ENCODE measurements around the gene MRPL45. TPM values are rescaled to one million over a fixed set of nuclear protein-coding genes. Genes with fewer than 3 reads are reported as not detected.
"Not testable (repeated sequence)": the region's sequence is repeated elsewhere in the genome, so short reads cannot be mapped to it uniquely, and the experiment has no call there.

The MRPL45 gene
- polyA plus RNA-seq (ENCODE audit: insufficient read length in 4 of 4), result 10 to 100 TPM; 67.2 to 74.4 (median 69.9) TPM

DNA sequence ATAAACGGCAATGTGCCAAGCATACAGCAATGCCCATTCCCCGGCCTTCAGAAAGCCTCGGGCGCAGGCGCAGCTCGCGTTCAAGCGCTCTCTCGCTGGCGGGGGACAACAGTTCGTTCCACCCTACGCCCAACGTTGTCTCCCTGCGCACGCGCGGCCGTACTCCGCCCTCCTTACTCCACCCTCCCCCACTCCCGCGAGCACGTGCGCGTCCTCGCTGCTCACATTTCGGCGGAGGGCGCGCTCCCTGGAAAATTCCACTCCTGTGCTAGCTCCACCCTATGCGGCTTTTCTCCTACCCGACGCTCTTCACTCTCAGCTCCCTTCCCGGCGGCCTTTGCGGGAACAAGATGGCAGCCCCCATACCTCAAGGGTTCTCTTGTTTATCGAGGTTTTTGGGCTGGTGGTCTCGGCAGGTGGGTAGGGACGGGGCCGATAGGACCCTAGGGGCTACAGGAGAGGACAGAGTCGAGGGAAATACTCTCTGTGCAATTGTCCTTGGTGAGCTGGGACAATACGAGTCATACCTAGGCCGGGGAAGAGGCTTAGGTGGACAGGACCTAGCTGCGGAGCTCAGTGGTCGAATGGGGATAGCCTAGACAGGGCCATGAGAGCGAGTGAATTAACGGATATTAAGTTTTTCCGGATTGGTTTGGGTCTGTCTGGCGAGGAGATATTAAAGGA is at the start of gene MRPL45:
TSS of gene MRPL45 (plus strand) at position 335 of the 684 bp plus-strand sequence. CDS start at position 351, 16 bp downstream.
- DNase-seq (ENCODE audit: low read depth in 4 of 4, low spot score in 3 of 4), result peak; percentile 91 to 93 (median 92)

- DNase-seq (ENCODE audit: low read depth in 4 of 4, low spot score in 3 of 4), result not testable (repeated sequence)
Measured at GRCh38 chr17:38253191-38253590, 43.8 kb upstream of the MRPL45 start.

DNA sequence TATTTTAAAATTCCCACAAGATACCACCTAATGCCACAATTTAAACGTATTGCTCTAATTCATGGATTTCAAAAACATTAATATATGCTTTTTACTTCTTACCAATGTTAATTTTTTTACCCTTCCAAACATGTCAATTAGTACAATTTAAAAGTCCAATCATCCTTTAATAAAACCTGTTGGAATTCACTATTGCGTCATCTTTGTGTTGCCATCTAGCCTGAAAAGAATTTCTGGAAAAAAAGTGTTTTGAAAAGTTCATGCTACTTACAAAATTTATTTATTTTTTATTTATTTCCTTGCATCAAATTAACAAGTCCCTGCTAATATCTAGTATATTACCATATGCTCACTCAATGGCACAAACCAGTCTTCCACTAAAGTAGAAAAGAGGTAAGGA is 42.6 kb upstream of the MRPL45 start:
- not testable (repeated sequence) for DNase-seq (ENCODE audit: low read depth in 4 of 4, low spot score in 3 of 4)

GRCh38 chr17:38257013-38257621 is 39.9 kb upstream of the MRPL45 start:
- DNase-seq (ENCODE audit: low read depth in 4 of 4, low spot score in 3 of 4), result peak; percentile 26 to 53 (median 45)

GRCh38 chr17:38265974-38266506 is 30.9 kb upstream of the MRPL45 start:
- not testable (repeated sequence) for DNase-seq (ENCODE audit: low read depth in 4 of 4, low spot score in 3 of 4)

DNA sequence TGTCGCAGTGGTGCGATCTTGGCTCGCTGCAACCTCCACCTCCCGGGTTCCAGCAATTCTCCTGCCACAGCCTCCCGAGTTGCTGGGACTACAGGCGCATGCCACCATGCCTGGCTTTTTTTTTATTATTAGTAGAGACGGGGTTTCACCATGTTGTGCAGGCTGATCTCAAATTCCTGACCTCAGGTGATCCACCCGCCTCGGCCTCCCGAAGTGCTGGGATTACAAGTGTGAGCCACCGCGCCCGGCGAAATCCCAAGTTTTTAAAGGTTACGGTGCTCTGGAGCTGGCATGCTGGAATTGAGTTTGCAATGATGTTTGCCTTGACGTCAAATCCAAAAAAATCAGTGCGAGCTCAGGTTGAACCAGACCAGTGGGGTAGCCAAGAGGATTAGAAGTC is 30.4 kb upstream of the MRPL45 start:
- DNase-seq (ENCODE audit: low read depth in 4 of 4, low spot score in 3 of 4), result not testable (repeated sequence)

DNA sequence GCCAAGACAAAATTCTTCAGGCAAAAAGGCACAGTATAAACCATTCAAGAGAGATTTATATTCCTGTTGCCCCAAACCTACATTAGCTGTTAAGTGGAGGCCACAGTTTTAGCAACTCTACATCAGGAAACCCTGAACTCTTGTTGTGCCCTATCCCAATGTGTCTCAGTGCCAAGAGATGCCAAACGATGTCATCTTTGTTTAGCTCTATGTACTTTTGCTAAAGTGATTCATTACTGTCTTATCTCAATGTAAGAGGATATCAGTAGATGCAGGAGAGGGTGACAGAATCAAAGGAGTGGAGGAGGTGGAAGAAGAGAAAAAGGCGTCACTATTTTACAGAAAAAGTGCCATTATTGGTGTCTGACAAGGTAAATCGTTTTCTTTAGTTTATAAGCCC is 28.8 kb upstream of the MRPL45 start:
- DNase-seq (ENCODE audit: low read depth in 4 of 4, low spot score in 3 of 4), result not testable (repeated sequence)

DNA sequence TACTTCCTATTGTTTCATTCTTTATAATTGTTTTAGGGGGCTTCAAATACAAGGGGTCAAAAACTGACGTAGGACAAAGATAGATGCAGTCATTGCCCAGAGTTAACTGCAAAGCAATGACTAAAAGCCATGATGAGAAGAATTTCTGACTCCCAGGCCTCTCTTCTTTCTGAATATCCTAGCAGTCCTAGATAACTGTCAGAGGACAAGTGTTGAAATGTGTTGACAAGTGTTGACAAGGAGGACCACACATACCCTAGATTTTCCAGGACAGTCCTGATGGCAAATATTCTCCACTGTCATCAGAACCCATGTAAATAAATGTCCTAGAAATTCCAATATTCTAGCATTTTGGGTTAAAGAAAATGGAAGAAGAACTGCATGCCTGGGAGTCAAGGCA is 27.9 kb upstream of the MRPL45 start:
- not testable (repeated sequence) for DNase-seq (ENCODE audit: low read depth in 4 of 4, low spot score in 3 of 4)

DNA sequence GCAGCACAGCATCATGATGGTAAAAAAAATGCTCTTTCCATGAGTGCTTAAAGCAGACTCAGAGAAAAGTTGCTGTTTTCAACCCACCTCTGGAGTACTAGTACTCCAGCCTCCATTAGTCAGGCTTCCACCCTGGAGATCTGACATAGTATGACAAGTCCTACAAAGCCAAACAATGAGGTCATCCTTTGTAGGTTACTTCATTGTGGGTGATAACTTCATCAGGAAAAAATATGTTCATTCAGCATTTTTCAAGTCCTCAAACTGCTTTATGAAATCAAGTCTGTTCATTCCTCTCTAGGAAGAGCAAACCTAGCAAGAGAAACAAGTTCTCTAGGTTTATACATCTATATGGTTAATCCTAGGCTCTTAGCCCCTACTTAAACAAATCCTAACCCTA is 27.4 kb upstream of the MRPL45 start:
- not testable (repeated sequence) for DNase-seq (ENCODE audit: low read depth in 4 of 4, low spot score in 3 of 4)

GRCh38 chr17:38285994-38286393 is 11.0 kb upstream of the MRPL45 start:
- DNase-seq (ENCODE audit: low read depth in 4 of 4, low spot score in 3 of 4), result not testable (repeated sequence)

DNA sequence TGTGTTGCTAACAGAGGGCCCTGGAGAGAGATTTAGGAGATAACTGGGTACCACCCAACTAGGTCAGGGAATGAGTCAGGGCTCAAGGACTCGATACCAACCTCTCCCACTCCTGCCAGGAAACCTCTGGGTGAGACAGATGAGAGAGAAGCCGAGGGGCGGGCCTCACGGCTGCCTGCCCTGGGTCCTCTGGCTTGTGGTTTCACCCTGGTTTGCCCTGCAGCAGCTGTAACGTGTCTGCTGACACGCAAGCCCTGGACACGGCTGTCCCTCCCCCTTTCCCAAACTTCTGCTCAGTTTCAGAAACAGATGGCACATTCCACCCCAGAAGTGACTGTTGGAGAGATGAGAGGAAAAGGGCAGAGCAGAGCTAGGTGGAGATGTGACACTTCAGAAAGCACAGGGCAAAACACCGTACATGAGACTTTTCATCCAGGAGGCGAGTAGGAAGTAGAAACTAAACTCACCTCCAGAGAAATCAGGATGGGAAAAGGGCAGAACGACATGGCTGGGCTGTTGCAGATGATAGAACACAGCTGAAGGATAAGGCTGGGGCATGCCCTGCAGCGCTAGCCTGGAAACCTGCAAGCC is 10.4 kb upstream of the MRPL45 start:
- peak in 3 of 4 donors; percentile 23 to 46 (median 26) for DNase-seq (ENCODE audit: low read depth in 4 of 4, low spot score in 3 of 4)

GRCh38 chr17:38288217-38288827 is 8.6 kb upstream of the MRPL45 start:
- not testable (repeated sequence) for DNase-seq (ENCODE audit: low read depth in 4 of 4, low spot score in 3 of 4)

- DNase-seq (ENCODE audit: low read depth in 4 of 4, low spot score in 3 of 4), result not testable (repeated sequence)
Measured at GRCh38 chr17:38289760-38290159, 7.2 kb upstream of the MRPL45 start.

DNA sequence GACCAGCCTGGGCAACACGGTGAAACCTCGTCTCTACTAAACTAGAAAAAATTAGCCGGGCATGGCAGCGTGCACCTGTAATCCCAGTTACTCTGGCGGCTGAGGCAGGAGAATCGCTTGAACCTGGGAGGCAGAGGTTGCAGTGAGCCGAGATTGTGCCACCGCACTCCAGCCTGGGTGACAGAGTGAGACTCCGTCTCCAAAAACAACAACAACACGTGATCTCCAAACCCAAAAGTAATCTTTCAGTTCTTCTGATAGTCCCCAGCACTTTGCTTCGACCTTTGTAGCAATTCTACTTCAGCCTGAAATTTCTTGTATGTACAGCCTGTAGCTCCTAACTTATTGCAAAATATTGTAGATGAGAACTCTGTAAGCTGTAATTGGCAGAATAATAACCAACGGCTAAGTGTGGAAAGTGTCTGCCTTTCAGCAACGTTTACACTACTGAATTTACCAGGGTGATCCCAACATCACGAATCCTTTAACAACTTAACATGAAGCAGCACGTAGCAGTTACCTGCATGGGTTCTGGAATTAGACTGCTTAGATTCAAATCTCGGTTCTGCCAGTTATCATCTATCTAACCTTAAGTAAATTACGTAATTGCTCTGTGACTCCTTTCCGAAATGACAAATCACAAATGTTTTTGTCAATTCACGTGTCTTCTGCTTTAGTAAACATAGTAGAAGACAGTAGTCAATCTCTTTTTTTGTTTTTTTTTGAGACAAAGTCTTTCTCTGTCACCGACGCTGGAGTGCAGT is 1.2 kb upstream of the MRPL45 start:
- DNase-seq (ENCODE audit: low read depth in 4 of 4, low spot score in 3 of 4), result not testable (repeated sequence)

DNA sequence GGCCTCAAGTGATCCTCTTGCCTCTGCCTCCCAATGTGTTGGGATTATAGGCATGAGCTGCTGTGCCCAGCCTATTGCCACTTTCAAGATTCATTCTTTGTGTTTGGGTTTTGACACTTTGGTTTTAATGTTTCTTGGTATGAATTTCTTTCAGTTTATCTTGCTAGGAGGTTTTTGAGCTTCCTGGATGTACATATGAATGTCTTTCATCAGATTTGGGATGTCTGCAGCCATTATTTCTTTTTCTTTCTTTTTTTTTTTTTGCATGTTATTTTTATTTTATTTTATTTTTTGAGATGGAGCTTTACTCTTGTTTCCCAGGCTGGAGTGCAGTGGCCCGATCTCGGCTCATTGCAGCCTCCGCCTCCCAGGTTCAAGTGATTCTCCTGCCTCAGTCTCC is 18.5 kb downstream of the MRPL45 start:
- DNase-seq (ENCODE audit: low read depth in 4 of 4, low spot score in 3 of 4), result no peak

DNA sequence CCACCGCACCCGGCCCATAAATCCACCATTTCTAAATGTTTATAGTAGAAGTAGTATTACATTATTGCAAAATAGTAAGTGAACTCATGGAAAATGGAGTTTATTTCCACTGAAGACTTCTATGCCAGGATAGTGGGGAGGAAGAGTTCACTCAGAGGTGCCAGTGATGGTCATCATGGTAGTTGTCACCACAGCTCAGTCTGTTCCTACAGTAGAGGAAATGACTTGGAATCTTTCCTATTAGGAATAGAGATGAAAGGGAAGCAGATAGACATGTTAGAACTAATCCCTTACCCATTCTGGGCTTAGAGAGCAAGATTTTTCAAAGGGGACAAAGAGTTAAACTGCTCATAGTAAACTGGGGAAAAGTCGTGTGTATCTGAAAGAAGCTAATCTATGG is 20.1 kb downstream of the MRPL45 start:
- no peak for DNase-seq (ENCODE audit: low read depth in 4 of 4, low spot score in 3 of 4)

GRCh38 chr17:38320482-38320881 is 23.5 kb downstream of the MRPL45 start:
- no peak for DNase-seq (ENCODE audit: low read depth in 4 of 4, low spot score in 3 of 4)

- peak in 2 of 4 donors; percentile 15 to 47 for DNase-seq (ENCODE audit: low read depth in 4 of 4, low spot score in 3 of 4)
Measured at GRCh38 chr17:38322156-38322779, 25.3 kb downstream of the MRPL45 start.

GRCh38 chr17:38322897-38323296 is 25.9 kb downstream of the MRPL45 start:
- no peak for DNase-seq (ENCODE audit: low read depth in 4 of 4, low spot score in 3 of 4)
